Tibial artery (tissue), 4 donors: ENCODE results near the gene TNRC6C.

Experiments
- DNase-seq, 2 donors: peaks; one replicate each; pipeline ENCODE4 v3.0.0-alpha.2; 2019
- H3K27ac ChIP-seq, 2 donors: fragments of 200-600 bp; sonication (generic) in 1 of 2; 1 replicate in 1 of 2; 2 replicates in 1 of 2; pipeline ENCODE4 v1.5.1; 2018 to 2019; ENCODE audit warnings: mild to moderate bottlenecking in 1 of 2
- H3K27me3 ChIP-seq, 2 donors: fragments of 200-600 bp; sonication (generic) in 1 of 2; one replicate each; pipeline versions ENCODE4 v1.5.1 to v1.6.0; 2016 to 2019
- H3K36me3 ChIP-seq, 3 donors: fragments of 200-600 bp; sonication (generic) in 2 of 3; one replicate each; pipeline ENCODE4 v1.5.1; 2016 to 2019; ENCODE audit warnings: mild to moderate bottlenecking in 2 of 3
- H3K4me1 ChIP-seq, 4 donors: fragments of 200-600 bp; sonication (generic) in 2 of 4; 1 replicate in 3 of 4; 2 replicates in 1 of 4; pipeline ENCODE4 v1.5.1; 2016 to 2019
- H3K4me3 ChIP-seq, 2 donors: fragments of 200-600 bp; sonication (generic) in 1 of 2; 1 replicate in 1 of 2; 2 replicates in 1 of 2; pipeline ENCODE4 v1.5.1; 2018 to 2019; ENCODE audit warnings: mild to moderate bottlenecking in 2 of 2
- H3K9me3 ChIP-seq, 3 donors: fragments of 200-600 bp; sonication (generic) in 1 of 3; one replicate each; pipeline ENCODE4 v1.5.1; 2016 to 2019
- CTCF ChIP-seq, 2 experiments: fragments of 200-600 bp in 1 of 2; fragments of 450-650 bp in 1 of 2; IDR thresholded peaks; one replicate each; pipeline ENCODE4 v1.5.1; 2017 to 2019; ENCODE audit warnings: antibody characterized with exemption in 2 of 2, mild to moderate bottlenecking in 1 of 2, moderate library complexity in 1 of 2
- intact Hi-C: fragments of 100-400 bp; cut with DNase I; formaldehyde crosslinking; loops from one replicate; pipeline ENCODE4 v1.15.0; 2023; ENCODE audit warnings: low total_unique reads

The TNRC6C gene

GRCh38 chr17:77995146-77995852, 36.8 kb downstream of the TNRC6C start:
- peak overlapping the region; percentile 10 to 26 for H3K27ac ChIP-seq
- H3K4me3 ChIP-seq: no peak overlapping the region
- H3K4me1 ChIP-seq: peaks cover 0 to 50% (median 27%) of the 10 kb centered on the region in 4 donors
- no peak for TF ChIP-seq CTCF (IDR thresholded peaks at IDR 0.05)
- intact Hi-C loops: no loop called here
- no peaks in the 10 kb centered on the region for H3K36me3 ChIP-seq
- no peak for DNase-seq
- H3K9me3 ChIP-seq: no peaks in the 10 kb centered on the region
- no peaks in the 10 kb centered on the region for H3K27me3 ChIP-seq

GRCh38 chr17:77996256-77996655, 37.8 kb downstream of the TNRC6C start:
- intact Hi-C loops: no loop called here
- no peak overlapping the region for H3K4me3 ChIP-seq
- H3K27ac ChIP-seq: peak overlapping the region in 1 of 2 donors; percentile 8
- DNase-seq: no peak
- H3K27me3 ChIP-seq: no peaks in the 10 kb centered on the region
- H3K36me3 ChIP-seq: no peaks in the 10 kb centered on the region
- H3K9me3 ChIP-seq: no peaks in the 10 kb centered on the region
- TF ChIP-seq CTCF (IDR thresholded peaks at IDR 0.05): no peak
- H3K4me1 ChIP-seq: peaks cover 0 to 60% (median 27%) of the 10 kb centered on the region in 4 donors

- intact Hi-C loops: no loop called here
- Histone ChIP-seq H3K4me3 (no peak overlapping the region), H3K27ac (peak overlapping the region in 1 of 2 donors; percentile 21), H3K27me3 (no peaks in the 10 kb centered on the region), H3K4me1 (peaks cover 0 to 63% (median 27%) of the 10 kb centered on the region in 4 donors), H3K9me3 (no peaks in the 10 kb centered on the region), H3K36me3 (no peaks in the 10 kb centered on the region)
- no peak for DNase-seq
- no peak for TF ChIP-seq CTCF (IDR thresholded peaks at IDR 0.05)
Measured at GRCh38 chr17:77999413-78000173, 41.1 kb downstream of the TNRC6C start.

- no peak for DNase-seq
- no peaks in the 10 kb centered on the region for H3K9me3 ChIP-seq
- H3K27ac ChIP-seq: peak overlapping the region in 1 of 2 donors; percentile 21
- no peak overlapping the region for H3K4me3 ChIP-seq
- H3K27me3 ChIP-seq: no peaks in the 10 kb centered on the region
- H3K4me1 ChIP-seq: peaks cover 0 to 56% (median 21%) of the 10 kb centered on the region in 4 donors
- intact Hi-C loops: no loop called here
- TF ChIP-seq CTCF (IDR thresholded peaks at IDR 0.05): no peak
- H3K36me3 ChIP-seq: peaks cover 0 to 4% (median 3%) of the 10 kb centered on the region in 3 donors
Measured at GRCh38 chr17:78000341-78000740, 41.8 kb downstream of the TNRC6C start.

- no peak for DNase-seq
- Histone ChIP-seq H3K9me3 (no peaks in the 10 kb centered on the region), H3K27ac (peak overlapping the region in 1 of 2 donors; percentile 21), H3K36me3 (peaks cover 0 to 10% (median 3%) of the 10 kb centered on the region in 3 donors), H3K4me3 (no peak overlapping the region), H3K27me3 (no peaks in the 10 kb centered on the region), H3K4me1 (peaks cover 0 to 47% (median 14%) of the 10 kb centered on the region in 4 donors)
- intact Hi-C loops: no loop called here
- no peak for TF ChIP-seq CTCF (IDR thresholded peaks at IDR 0.05)
Measured at GRCh38 chr17:78001182-78001581, 42.7 kb downstream of the TNRC6C start.
